Adrenal gland (tissue), 19 donors: ENCODE measurements around the gene OR1A1. TPM values are rescaled to one million over a fixed set of nuclear protein-coding genes. Genes with fewer than 3 reads are reported as not detected.

Experiments
- DNase-seq, 7 donors: peaks; one replicate each; pipeline ENCODE4 v3.0.0-alpha.2; 2019 to 2020
- H3K27ac ChIP-seq, 5 donors: fragments of 200-600 bp; sonication (generic) in 4 of 5; 1 replicate in 3 of 5; 2 replicates in 2 of 5; pipeline versions ENCODE4 v1.5.1 to v1.8.0; 2016 to 2020; ENCODE audit warnings: mild to moderate bottlenecking in 1 of 5
- H3K27me3 ChIP-seq: fragments of 200-600 bp; 2 replicates; pipeline ENCODE4 v1.8.0; 2021
- H3K36me3 ChIP-seq, 2 donors: fragments of 200-600 bp; replicated peaks in 1 of 2; 1 replicate in 1 of 2; 2 replicates in 1 of 2; pipeline versions ENCODE4 v1.5.1 to v1.8.0; 2018 to 2022
- H3K4me1 ChIP-seq, 2 donors: fragments of 200-600 bp; replicated peaks in 1 of 2; 1 replicate in 1 of 2; 2 replicates in 1 of 2; pipeline versions ENCODE4 v1.5.1 to v1.8.0; 2018 to 2021
- H3K4me3 ChIP-seq, 4 donors: fragments of 200-600 bp; sonication (generic) in 3 of 4; one replicate each; pipeline ENCODE4 v1.5.1; 2016 to 2018
- H3K9me3 ChIP-seq, 3 donors: fragments of 200-600 bp; sonication (generic) in 1 of 3; replicated peaks in 1 of 3; 1 replicate in 2 of 3; 2 replicates in 1 of 3; pipeline versions ENCODE4 v1.5.1 to v1.8.0; 2016 to 2021
- CTCF ChIP-seq, 6 experiments: fragments of 450-650 bp in 4 of 6; fragments of 200-600 bp in 2 of 6; sonication (generic) in 1 of 6; IDR thresholded peaks; 1 replicate in 5 of 6; 2 replicates in 1 of 6; pipeline versions ENCODE4 v1.5.1 to v1.8.0; 2016 to 2021; ENCODE audit warnings: antibody characterized with exemption in 6 of 6, mild to moderate bottlenecking in 2 of 6, moderate library complexity in 1 of 6
- POLR2A ChIP-seq, 2 donors: fragments of 450-650 bp; IDR thresholded peaks; one replicate each; pipeline ENCODE4 v1.6.1; 2017; ENCODE audit warnings: antibody characterized with exemption in 2 of 2, mild to moderate bottlenecking in 2 of 2, moderate library complexity in 1 of 2
- WGBS, 4 donors: extraction: QIAGEN DNeasy Blood & Tissue Kit in 2 of 4; methylation state at CpG; one replicate each; pipeline versions ENCODE4 v1.1.5 to v1.1.7; 2013 to 2017; 5-methylcytosine and 5-hydroxymethylcytosine counted together
- intact Hi-C, 2 donors: fragments of 100-400 bp; cut with DNase I; formaldehyde crosslinking; loops; one replicate each; pipeline versions ENCODE4 v1.14.1 to v1.15.0; 2022 to 2023
- long read RNA-seq, 10 donors: library from polyadenylated mRNA in 3 of 10; unstranded in 2 of 10; stranded (forward) in 1 of 10; transcript quantifications; one replicate each; pipeline ENCODE4 v2.0.0 and lab custom pipeline, GENCODE V29; 2021 to 2026
- polyA plus RNA-seq, 3 donors: library from polyadenylated mRNA; stranded (reverse); fragments of 200-250 nt in 2 of 3; fragments of 350-450 nt in 1 of 3; fragmentation: Illumina TruSeq in 1 of 3; extraction: RNeasy Lipid Tissue Mini Kit (QIAGEN cat#74804) in 1 of 3; gene quantifications; one replicate each; pipeline ENCODE4 v1.2.3, GENCODE V29; 2013 to 2014
- total RNA-seq, 9 donors: library from RNA; depleted of rRNA in 4 of 9; stranded (reverse); fragments of >200 nt in 4 of 9; fragments of 120-200 nt in 1 of 9; fragmentation: NEBNext Ultra II Directional in 1 of 9; extraction: Animal tissue kit (Norgen Biotek cat#: 25700) in 1 of 9; gene quantifications; one replicate each; pipeline versions ENCODE4 v1.1.0 to v1.2.4, GENCODE V29; 2013 to 2023
- donor health status: healthy with polysubstance abuse.
- donor health status: Bipolar disorder and iron deficiency.
- donor health status: DM: yes; HTN: yes; CAD: no.
- donor health status: DM: no; HTN: no; CAD: no.
- donor health status: DM: no; HTN: no; CAD: no.
- donor health status: DM: yes; HTN: yes; CAD: no.

The OR1A1 gene
- not detected for total RNA-seq
- not detected for polyA plus RNA-seq
- long read RNA-seq, donor 1 = 0 reads
- long read RNA-seq, donor 2 = 0 reads
- long read RNA-seq, donor 3 = 0 reads
- long read RNA-seq, donor 4 = 0 reads
- long read RNA-seq, donor 5 = 0 reads
- long read RNA-seq, donor 6 = 0 reads
- long read RNA-seq, donor 7 = 0 reads
- long read RNA-seq, donor 8 = 0 reads
- long read RNA-seq, donor 9 = 0 reads
- long read RNA-seq, donor 10 = 0 reads

GRCh38 chr17:3207367-3207766, at the start of gene OR1A1:
TSS of gene OR1A1 (plus strand) at chr17:3207667. CDS start at chr17:3215621, 7,954 bp downstream.
- no peaks in the 10 kb centered on the region for H3K36me3 ChIP-seq
- intact Hi-C loops = no loop called here
- H3K9me3 ChIP-seq = peaks cover 0 to 5% (median 0%) of the 10 kb centered on the region in 3 donors
- H3K27me3 ChIP-seq = no peaks in the 10 kb centered on the region
- no peak for TF ChIP-seq POLR2A (IDR thresholded peaks at IDR 0.05)
- no peak for TF ChIP-seq CTCF (IDR thresholded peaks at IDR 0.05)
- no peak within 1 kb of the TSS for H3K4me3 ChIP-seq
- no peaks in the 10 kb centered on the region for H3K4me1 ChIP-seq
- no peak within 1 kb of the TSS for H3K27ac ChIP-seq
- WGBS, 4 donors = 51 to 83% (median 58%) methylated on average over 3 to 7 of the region's 7 CpGs
- no peak for DNase-seq

- intact Hi-C loops = no loop called here
- H3K4me3 ChIP-seq = no peak overlapping the region
These were observed 39.9 kb upstream of the OR1A1 start for GRCh38 chr17:3167574-3167973.

GRCh38 chr17:3189961-3190360, 17.5 kb upstream of the OR1A1 start:
- Histone ChIP-seq H3K4me1 (no peaks in the 10 kb centered on the region), H3K36me3 (no peaks in the 10 kb centered on the region), H3K9me3 (no peaks in the 10 kb centered on the region), H3K27ac (no peak overlapping the region), H3K4me3 (no peak overlapping the region), H3K27me3 (peaks cover 4% of the 10 kb centered on the region)
- WGBS, 4 donors = 30 to 56% (median 37%) methylated on average over 4 of the region's 4 CpGs
- TF ChIP-seq CTCF (IDR thresholded peaks at IDR 0.05) (no peak), POLR2A (IDR thresholded peaks at IDR 0.05) (no peak)
- no peak for DNase-seq
- intact Hi-C loops = no loop called here

More at GRCh38 chr17:3167574-3167973, 39.9 kb upstream of the OR1A1 start:
- Histone ChIP-seq H3K27me3 (peaks cover 5% of the 10 kb centered on the region), H3K9me3 (no peaks in the 10 kb centered on the region), H3K27ac (no peak overlapping the region), H3K36me3 (no peaks in the 10 kb centered on the region), H3K4me1 (no peaks in the 10 kb centered on the region)
- WGBS, 4 donors = 51 to 64% (median 54%) methylated on average over 5 of the region's 5 CpGs
- no peak for TF ChIP-seq CTCF (IDR thresholded peaks at IDR 0.05)
- TF ChIP-seq POLR2A (IDR thresholded peaks at IDR 0.05) = no peak
- no peak for DNase-seq

GRCh38 chr17:3197219-3197618, 10.2 kb upstream of the OR1A1 start, which contains the start of gene OR1A2:
TSS of gene OR1A2 (plus strand) at chr17:3197519. CDS start at chr17:3197519, 0 bp downstream.
- H3K9me3 ChIP-seq = no peaks in the 10 kb centered on the region
- H3K36me3 ChIP-seq = no peaks in the 10 kb centered on the region
- no peak within 1 kb of the TSS for H3K27ac ChIP-seq
- 63 to 75% (median 65%) methylated on average over 4 of the region's 4 CpGs for WGBS, 4 donors
- H3K27me3 ChIP-seq = peaks cover 4% of the 10 kb centered on the region
- TF ChIP-seq POLR2A (IDR thresholded peaks at IDR 0.05) (no peak), CTCF (IDR thresholded peaks at IDR 0.05) (no peak)
- H3K4me1 ChIP-seq = no peaks in the 10 kb centered on the region
- intact Hi-C loops = no loop called here
- H3K4me3 ChIP-seq = no peak within 1 kb of the TSS
- no peak for DNase-seq
